ENCODE measurements around the gene RAB11FIP3.

GRCh38 chr16:477301-478157 is 52.1 kb downstream of the RAB11FIP3 start:
- TF ChIP-seq CTCF (IDR thresholded peaks at IDR 0.05) = no peak
- TF ChIP-seq POLR2AphosphoS5 (IDR thresholded peaks at IDR 0.05) = no peak

Data from breast epithelium (tissue), 3 donors.